RPMI8226 (cell line): ENCODE data around the gene SLC30A2.
A peak's percentile ranks its signal among the peaks of the same experiment; 100 is the strongest.

Experiments
- DNase-seq: peaks from one replicate; pipeline ENCODE4 v3.0.0-alpha.2; 2015

Gene SLC30A2

GRCh38 chr1:26020941-26021646 is 24.8 kb downstream of the SLC30A2 start:
- DNase-seq, result no peak

GRCh38 chr1:26020330-26020768 is 25.6 kb downstream of the SLC30A2 start:
- no peak for DNase-seq

- DNase-seq, result no peak
Observed at GRCh38 chr1:26019641-26020315, 26.1 kb downstream of the SLC30A2 start.

GRCh38 chr1:26017606-26018005 is 28.3 kb downstream of the SLC30A2 start:
- DNase-seq, result no peak

- no peak for DNase-seq
Observed at GRCh38 chr1:26016953-26017545, 28.9 kb downstream of the SLC30A2 start.

GRCh38 chr1:26016258-26016952 is 29.5 kb downstream of the SLC30A2 start:
- no peak for DNase-seq

- no peak for DNase-seq
Observed at GRCh38 chr1:26015358-26015757, 30.6 kb downstream of the SLC30A2 start.

- no peak for DNase-seq
Observed at GRCh38 chr1:26014179-26014578, 31.7 kb downstream of the SLC30A2 start.

GRCh38 chr1:26012864-26013263 is 33.1 kb downstream of the SLC30A2 start:
- no peak for DNase-seq

GRCh38 chr1:26010825-26011224 is 35.1 kb downstream of the SLC30A2 start:
- no peak for DNase-seq

- DNase-seq, result peak; percentile 57
Observed at GRCh38 chr1:26009796-26010447, 36.0 kb downstream of the SLC30A2 start.

GRCh38 chr1:26006710-26007109 is 39.2 kb downstream of the SLC30A2 start:
- no peak for DNase-seq

GRCh38 chr1:26005434-26006105 is 40.3 kb downstream of the SLC30A2 start:
- no peak for DNase-seq

GRCh38 chr1:26003756-26004155 is 42.2 kb downstream of the SLC30A2 start:
- no peak for DNase-seq

- no peak for DNase-seq
Observed at GRCh38 chr1:26003262-26003661, 42.7 kb downstream of the SLC30A2 start.

- no peak for DNase-seq
Observed at GRCh38 chr1:25999041-25999800, 46.7 kb downstream of the SLC30A2 start.

- peak; percentile 100 for DNase-seq
Observed at GRCh38 chr1:25997828-25998761, 47.8 kb downstream of the SLC30A2 start, which contains the start of gene PAFAH2. Gene PAFAH2, minus strand, starts transcription at chr1:25998063. Its CDS starts 7,247 bp downstream, at chr1:25990816.

- DNase-seq, result peak; percentile 23
Observed at GRCh38 chr1:25996966-25997827, 48.7 kb downstream of the SLC30A2 start.
